Progenitor cell of endocrine pancreas (in vitro differentiated cells): ENCODE measurements around the gene GDPD5. TPM values are rescaled to one million over a fixed set of nuclear protein-coding genes. Genes with fewer than 3 reads are reported as not detected.

ENCODE experiments used
- DNase-seq: peaks from one replicate; pipeline ENCODE4 v3.0.0; 2021; ENCODE audit warnings: low spot score; ENCODE audit not compliant: unreplicated experiment
- H3K27ac Mint-ChIP-seq: 2 replicates; pipeline ENCODE4 v1.8.0; 2021; ENCODE audit warnings: mild to moderate bottlenecking, moderate library complexity, mixed read lengths
- H3K27me3 Mint-ChIP-seq: 2 replicates; pipeline ENCODE4 v1.8.0; 2021; ENCODE audit warnings: mixed read lengths
- H3K36me3 Mint-ChIP-seq: 2 replicates; pipeline ENCODE4 v1.8.0; 2022; ENCODE audit warnings: mixed read lengths; ENCODE audit not compliant: insufficient read depth
- H3K4me1 Mint-ChIP-seq: 2 replicates; pipeline ENCODE4 v1.8.0; 2021; ENCODE audit warnings: low read depth, mixed read lengths
- H3K4me3 Mint-ChIP-seq: 2 replicates; pipeline ENCODE4 v1.8.0; 2021; ENCODE audit warnings: low read depth, mild to moderate bottlenecking, moderate library complexity, mixed read lengths
- H3K9me3 Mint-ChIP-seq: 2 replicates; pipeline ENCODE4 v1.8.0; 2021; ENCODE audit warnings: low read depth, mixed read lengths
- total RNA-seq: library from RNA; stranded (reverse); gene quantifications from 2 replicates; pipeline ENCODE4 v1.2.1, GENCODE V29; 2021
- TF ChIP-seq, protein P1 (sequence below): fragments of 200-600 bp; sonication (generic); IDR thresholded peaks from one replicate; pipeline ENCODE4 v1.5.0; 2021; ENCODE audit warnings: antibody characterized with exemption, mild to moderate bottlenecking; ENCODE audit not compliant: unreplicated experiment

Gene GDPD5
- total RNA-seq, 1 donor from 2014 or later, result 32.4 TPM

DNA sequence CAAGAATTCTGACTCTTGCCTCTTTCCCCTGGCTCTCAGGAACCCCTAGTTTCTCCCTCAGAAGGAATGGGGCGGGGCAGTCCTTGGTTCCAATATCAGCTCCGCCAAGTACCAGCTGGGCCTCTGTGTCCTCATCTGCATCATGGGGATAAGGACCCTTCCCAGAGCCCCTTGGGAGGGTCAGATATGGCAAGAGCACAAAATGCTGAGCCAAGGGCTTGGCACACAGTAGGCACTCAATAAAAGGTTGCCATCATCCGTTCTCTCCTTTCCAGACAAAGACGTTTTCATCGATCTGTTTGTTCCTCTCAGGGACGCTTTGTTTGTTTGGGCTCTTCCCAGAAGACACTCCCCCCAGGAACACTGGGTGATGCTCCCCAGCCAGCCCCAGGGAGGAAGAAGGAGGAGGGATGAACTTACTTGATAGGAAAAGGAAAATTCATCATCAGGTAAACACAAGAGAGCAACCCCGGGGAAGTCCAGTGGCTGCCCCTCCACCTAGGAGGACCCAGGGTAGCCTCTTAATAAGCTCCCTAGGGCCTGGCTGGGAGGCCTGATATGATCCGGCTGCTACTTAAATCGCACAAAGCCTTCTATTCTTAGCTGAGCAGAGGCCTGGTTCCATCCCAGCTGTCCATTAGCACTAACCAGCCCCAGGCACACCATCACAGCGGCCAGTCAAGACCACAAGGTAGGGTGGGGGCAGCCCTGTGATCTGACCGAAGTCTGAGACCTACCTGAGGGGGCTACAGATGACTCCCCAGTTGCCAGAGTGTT lies 19.6 kb downstream of the GDPD5 start:
- H3K9me3 Mint-ChIP-seq, result no peaks in the 10 kb centered on the region
- peaks cover 4% of the 10 kb centered on the region for H3K27me3 Mint-ChIP-seq
- H3K27ac Mint-ChIP-seq, result no peak overlapping the region
- H3K36me3 Mint-ChIP-seq, result no peaks in the 10 kb centered on the region
- no peaks in the 10 kb centered on the region for H3K4me1 Mint-ChIP-seq
- TF ChIP-seq, protein P1, sequence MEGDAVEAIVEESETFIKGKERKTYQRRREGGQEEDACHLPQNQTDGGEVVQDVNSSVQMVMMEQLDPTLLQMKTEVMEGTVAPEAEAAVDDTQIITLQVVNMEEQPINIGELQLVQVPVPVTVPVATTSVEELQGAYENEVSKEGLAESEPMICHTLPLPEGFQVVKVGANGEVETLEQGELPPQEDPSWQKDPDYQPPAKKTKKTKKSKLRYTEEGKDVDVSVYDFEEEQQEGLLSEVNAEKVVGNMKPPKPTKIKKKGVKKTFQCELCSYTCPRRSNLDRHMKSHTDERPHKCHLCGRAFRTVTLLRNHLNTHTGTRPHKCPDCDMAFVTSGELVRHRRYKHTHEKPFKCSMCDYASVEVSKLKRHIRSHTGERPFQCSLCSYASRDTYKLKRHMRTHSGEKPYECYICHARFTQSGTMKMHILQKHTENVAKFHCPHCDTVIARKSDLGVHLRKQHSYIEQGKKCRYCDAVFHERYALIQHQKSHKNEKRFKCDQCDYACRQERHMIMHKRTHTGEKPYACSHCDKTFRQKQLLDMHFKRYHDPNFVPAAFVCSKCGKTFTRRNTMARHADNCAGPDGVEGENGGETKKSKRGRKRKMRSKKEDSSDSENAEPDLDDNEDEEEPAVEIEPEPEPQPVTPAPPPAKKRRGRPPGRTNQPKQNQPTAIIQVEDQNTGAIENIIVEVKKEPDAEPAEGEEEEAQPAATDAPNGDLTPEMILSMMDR, result no peak
- no peak for DNase-seq
- H3K4me3 Mint-ChIP-seq, result no peak overlapping the region

DNA sequence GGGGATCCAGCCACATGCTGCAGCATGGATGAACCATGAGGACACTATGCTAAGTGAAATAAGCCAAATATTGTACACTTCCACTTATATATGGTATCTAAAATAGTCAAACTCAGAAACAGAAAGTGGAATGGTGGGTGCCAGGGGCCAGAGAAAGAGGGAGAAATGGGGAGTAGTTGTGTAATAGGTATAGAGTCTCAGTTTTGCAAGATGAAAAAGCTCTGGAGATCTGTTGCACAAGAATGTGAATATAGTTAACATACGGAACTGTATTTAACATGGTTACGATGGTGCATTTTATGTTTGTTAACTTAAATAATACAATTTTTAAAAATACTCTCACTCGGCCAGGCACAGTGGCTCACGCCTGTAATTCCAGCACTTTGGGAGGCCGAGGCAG lies 21.2 kb downstream of the GDPD5 start:
- Mint-ChIP-seq H3K4me3 (no peak overlapping the region), H3K4me1 (no peaks in the 10 kb centered on the region), H3K27me3 (peaks cover 4% of the 10 kb centered on the region), H3K27ac (no peak overlapping the region), H3K36me3 (no peaks in the 10 kb centered on the region), H3K9me3 (no peaks in the 10 kb centered on the region)
- TF ChIP-seq, protein P1, result no peak
- DNase-seq, result no peak

DNA sequence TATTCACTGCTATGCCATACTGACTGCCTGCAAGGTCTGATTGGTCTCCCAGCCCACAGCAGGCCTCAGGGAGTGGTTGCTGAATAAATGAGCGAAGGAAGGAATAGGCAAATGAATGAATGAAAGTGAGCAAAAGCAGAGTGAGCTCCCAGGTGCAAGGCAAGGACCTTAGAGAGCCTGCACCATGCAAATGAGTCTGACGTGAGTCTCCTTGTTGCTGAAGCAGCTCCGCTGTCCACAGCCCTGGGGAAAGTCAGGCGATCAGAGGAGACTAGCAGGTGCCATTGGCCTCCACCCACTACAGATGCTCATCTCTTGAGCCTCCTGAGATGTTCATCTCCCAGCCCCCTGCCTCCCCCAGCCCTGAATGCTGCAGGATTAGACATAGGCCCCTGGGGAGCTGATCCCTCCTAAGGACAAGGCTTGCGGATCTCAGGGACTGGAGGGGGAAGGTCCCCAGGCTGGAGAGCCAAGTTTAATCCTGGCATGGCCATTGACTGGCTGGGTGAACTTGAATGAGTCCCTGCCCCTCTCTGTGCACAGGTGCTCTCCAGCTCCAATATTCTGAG lies 22.1 kb downstream of the GDPD5 start:
- Mint-ChIP-seq H3K4me1 (peaks cover 2% of the 10 kb centered on the region), H3K36me3 (no peaks in the 10 kb centered on the region), H3K27me3 (peaks cover 6% of the 10 kb centered on the region), H3K27ac (no peak overlapping the region), H3K9me3 (no peaks in the 10 kb centered on the region), H3K4me3 (no peak overlapping the region)
- no peak for DNase-seq
- TF ChIP-seq, protein P1, result no peak

DNA sequence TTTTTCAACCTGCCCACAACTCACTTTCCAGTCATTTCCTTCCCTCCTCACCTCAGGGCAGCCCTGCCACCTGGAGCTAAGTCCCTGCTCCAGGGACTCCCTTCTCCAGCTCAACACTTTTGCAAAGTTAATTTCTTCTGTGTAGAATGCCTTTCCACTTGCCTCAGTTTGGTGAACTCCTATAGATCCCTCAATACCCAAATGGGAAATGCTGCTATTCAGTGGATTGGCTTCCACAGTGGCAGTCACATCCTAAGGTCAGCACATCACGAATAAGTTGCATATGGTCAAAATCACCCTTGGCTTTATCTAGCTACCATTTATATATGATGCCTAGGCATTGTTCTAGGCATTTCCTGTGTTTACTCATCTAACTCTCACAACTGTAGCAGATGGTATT lies 23.6 kb downstream of the GDPD5 start:
- DNase-seq, result no peak
- H3K36me3 Mint-ChIP-seq, result no peaks in the 10 kb centered on the region
- H3K27ac Mint-ChIP-seq, result no peak overlapping the region
- TF ChIP-seq, protein P1, result no peak
- peaks cover 6% of the 10 kb centered on the region for H3K27me3 Mint-ChIP-seq
- H3K4me1 Mint-ChIP-seq, result peaks cover 2% of the 10 kb centered on the region
- no peaks in the 10 kb centered on the region for H3K9me3 Mint-ChIP-seq
- no peak overlapping the region for H3K4me3 Mint-ChIP-seq

DNA sequence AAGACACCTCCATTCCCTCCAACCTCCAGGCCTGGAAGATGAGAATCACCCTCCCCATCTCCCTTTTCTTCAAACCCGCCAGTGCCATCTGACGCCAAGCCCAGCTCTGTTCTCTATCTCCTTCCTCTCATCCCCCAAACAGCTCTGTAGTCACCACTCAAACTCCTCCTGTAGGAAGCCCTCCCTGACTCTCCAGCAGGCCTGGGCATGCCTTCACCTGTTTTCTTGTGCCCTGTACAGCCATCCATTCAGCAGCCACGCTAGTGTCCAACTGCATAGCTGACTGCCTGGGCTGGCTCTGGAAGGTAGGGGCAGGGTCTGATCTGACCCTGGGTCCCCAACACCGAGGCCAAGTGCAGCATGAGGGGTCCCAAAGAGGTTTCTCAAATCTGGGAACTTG lies 25.0 kb downstream of the GDPD5 start:
- Mint-ChIP-seq H3K4me1 (peaks cover 2% of the 10 kb centered on the region), H3K27me3 (peaks cover 6% of the 10 kb centered on the region), H3K27ac (no peak overlapping the region), H3K9me3 (no peaks in the 10 kb centered on the region), H3K4me3 (no peak overlapping the region), H3K36me3 (no peaks in the 10 kb centered on the region)
- TF ChIP-seq, protein P1, result no peak
- DNase-seq, result no peak
